ENCODE measurements around the gene LARP6. TPM values are rescaled to one million over a fixed set of nuclear protein-coding genes. Genes with fewer than 3 reads are reported as not detected.

The LARP6 gene
- 28.8 and 34.8 TPM in 2 replicates for total RNA-seq

DNA sequence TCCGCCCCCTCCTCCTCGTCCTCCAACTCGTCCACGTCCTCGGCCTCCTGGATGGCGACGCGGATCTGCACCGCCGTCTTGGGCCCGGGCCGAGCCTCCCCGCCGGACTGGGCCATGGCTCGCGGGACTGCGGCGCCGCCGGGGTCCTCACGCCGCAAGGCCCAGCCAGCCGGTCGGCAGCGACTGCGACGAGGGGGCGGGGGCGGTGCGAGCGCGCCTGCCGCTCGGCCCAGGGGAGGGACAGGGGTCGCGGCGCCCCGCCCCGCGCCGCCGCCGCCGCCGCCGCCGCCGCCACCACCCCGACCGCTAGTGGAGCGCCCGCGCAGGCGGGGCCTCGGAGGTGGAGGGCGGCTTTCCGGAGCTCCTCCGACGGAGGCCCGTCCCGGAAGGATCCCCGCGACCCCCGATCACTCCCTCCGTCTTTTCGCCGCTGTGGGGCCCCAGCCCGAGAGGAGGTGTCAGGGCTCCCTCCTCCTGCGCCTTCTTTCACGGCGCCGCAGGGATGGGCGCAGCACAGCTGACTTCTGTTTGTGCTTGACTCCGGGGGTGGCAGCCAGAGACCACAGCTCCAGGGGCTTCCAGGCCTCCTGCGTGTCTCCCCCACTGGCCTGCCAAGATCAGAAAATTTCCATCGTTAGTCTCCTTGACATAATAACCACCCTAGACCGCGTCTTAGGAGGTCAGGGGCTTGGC is at the start of gene LARP6:
Gene LARP6 (minus strand): TSS at position 185 of the 693 bp plus-strand sequence. CDS start 69 bp downstream, at position 116.
- DNase-seq (ENCODE audit: low read depth): no peak
- H3K4me3 ChIP-seq (ENCODE audit: low read depth, low read length): peak within 1 kb of the TSS; percentile 74
- TF ChIP-seq, protein P1, sequence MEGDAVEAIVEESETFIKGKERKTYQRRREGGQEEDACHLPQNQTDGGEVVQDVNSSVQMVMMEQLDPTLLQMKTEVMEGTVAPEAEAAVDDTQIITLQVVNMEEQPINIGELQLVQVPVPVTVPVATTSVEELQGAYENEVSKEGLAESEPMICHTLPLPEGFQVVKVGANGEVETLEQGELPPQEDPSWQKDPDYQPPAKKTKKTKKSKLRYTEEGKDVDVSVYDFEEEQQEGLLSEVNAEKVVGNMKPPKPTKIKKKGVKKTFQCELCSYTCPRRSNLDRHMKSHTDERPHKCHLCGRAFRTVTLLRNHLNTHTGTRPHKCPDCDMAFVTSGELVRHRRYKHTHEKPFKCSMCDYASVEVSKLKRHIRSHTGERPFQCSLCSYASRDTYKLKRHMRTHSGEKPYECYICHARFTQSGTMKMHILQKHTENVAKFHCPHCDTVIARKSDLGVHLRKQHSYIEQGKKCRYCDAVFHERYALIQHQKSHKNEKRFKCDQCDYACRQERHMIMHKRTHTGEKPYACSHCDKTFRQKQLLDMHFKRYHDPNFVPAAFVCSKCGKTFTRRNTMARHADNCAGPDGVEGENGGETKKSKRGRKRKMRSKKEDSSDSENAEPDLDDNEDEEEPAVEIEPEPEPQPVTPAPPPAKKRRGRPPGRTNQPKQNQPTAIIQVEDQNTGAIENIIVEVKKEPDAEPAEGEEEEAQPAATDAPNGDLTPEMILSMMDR (conservative IDR thresholded peaks at IDR 0.05; ENCODE audit: low read depth, low read length): no peak

DNA sequence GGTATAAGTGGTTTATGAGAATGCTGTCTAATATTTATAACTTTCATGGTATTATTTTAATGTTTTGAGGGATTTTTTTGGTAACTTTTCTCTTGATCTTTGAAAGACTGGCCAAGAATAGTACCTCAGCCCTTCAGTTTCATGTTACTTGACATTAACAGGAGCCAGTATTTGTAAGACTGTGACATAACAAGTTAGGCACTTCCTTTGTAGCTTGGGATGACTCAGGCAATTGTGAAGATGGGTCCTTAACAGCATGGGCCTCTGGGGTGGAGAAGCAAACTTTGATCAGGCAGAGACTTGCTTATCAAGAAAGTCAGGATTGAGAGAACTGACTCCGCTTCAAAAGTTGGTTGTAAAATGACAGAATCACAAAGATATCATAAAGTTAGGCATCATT is 48.1 kb upstream of the LARP6 start:
- H3K4me3 ChIP-seq (ENCODE audit: low read depth, low read length): no peak overlapping the region
- peak; percentile 41 for DNase-seq (ENCODE audit: low read depth)
- TF ChIP-seq, protein P1 (conservative IDR thresholded peaks at IDR 0.05; ENCODE audit: low read depth, low read length): no peak

- no peak for DNase-seq (ENCODE audit: low read depth)
- peak overlapping the region; percentile 93 for H3K4me3 ChIP-seq (ENCODE audit: low read depth, low read length)
- TF ChIP-seq, protein P1 (conservative IDR thresholded peaks at IDR 0.05; ENCODE audit: low read depth, low read length): peak; percentile 69
These were observed 39.1 kb upstream of the LARP6 start for GRCh38 chr15:70892912-70893560.

GRCh38 chr15:70892002-70892911 is 38.3 kb upstream of the LARP6 start, which contains the start of the genes LRRC49 and THAP10:
Gene LRRC49, plus strand, starts transcription at chr15:70892826. Its CDS starts 69 bp downstream, at chr15:70892895.
Gene THAP10, minus strand, starts transcription at chr15:70892433. Its CDS starts 161 bp downstream, at chr15:70892272.
- TF ChIP-seq, protein P1 (conservative IDR thresholded peaks at IDR 0.05; ENCODE audit: low read depth, low read length): no peak
- peak; percentile 68 for DNase-seq (ENCODE audit: low read depth)
- peak within 1 kb of the TSS; percentile 93 for H3K4me3 ChIP-seq (ENCODE audit: low read depth, low read length)

DNA sequence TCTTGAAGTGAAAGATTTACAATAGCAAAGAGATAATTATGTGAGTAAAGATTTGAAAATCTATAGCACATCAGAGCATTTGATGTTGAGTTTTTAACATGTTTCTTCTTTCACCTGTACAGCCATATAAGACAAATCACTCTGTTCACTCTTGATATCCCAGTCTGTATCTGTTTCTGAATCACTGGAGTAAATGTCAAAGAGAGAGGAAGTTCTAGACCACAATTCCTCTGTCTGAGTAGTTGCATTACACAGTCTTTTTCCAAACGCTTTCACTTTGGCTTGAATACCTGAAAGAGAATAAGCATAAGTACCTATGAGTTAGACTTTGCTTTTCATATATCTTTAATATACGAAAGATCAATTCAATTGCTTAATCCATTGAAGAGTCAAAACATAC is 28.4 kb upstream of the LARP6 start:
- H3K4me3 ChIP-seq (ENCODE audit: low read depth, low read length): no peak overlapping the region
- TF ChIP-seq, protein P1 (conservative IDR thresholded peaks at IDR 0.05; ENCODE audit: low read depth, low read length): no peak
- DNase-seq (ENCODE audit: low read depth): no peak

DNA sequence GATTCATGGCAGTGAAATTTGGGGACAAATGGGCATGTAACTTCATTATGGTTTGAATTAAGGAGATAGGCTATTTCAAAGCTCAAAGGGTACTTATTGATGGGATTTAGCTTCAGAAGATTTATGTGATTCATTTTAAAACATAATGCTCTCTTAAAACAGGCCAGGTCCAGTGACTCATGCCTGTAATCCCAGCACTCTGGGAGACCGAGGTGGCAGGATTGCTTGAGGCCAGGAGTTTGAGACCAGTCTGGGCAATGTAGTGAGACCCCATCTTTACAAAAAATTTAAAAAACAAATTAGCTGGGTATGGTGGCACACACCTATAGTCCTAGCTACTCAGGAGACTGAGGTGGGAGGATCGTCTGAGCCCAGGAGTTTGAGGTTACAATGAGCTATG is 26.8 kb upstream of the LARP6 start:
- DNase-seq (ENCODE audit: low read depth): no peak
- TF ChIP-seq, protein P1 (conservative IDR thresholded peaks at IDR 0.05; ENCODE audit: low read depth, low read length): no peak
- H3K4me3 ChIP-seq (ENCODE audit: low read depth, low read length): no peak overlapping the region
